A549 (cell line): ENCODE measurements around the gene CEP290.

Experiments
- EP300 ChIP-seq, 2 experiments: fragments of >200 bp; sonication (Bioruptor Twin); formaldehyde crosslinking; IDR thresholded peaks; 2 replicates in 1 of 2; 3 replicates in 1 of 2; pipeline ENCODE4 v1.6.1; 2016 to 2017
- HDAC2 ChIP-seq: fragments of 200-600 bp; sonication (generic); IDR thresholded peaks from 2 replicates; pipeline ENCODE4 v1.6.1; 2016
- JUN ChIP-seq, 2 experiments: fragments of >200 bp; sonication (Bioruptor Twin); formaldehyde crosslinking; IDR thresholded peaks; 2 replicates in 1 of 2; 3 replicates in 1 of 2; pipeline ENCODE4 v1.6.1; 2016 to 2017
- MAZ ChIP-seq: fragments of 150-350 bp; IDR thresholded peaks from 2 replicates; pipeline ENCODE4 v1.6.1; 2014; ENCODE audit warnings: antibody characterized with exemption, low read depth, low read length, borderline replicate concordance
- PHF8 ChIP-seq: fragments of 200-600 bp; sonication (generic); IDR thresholded peaks from 2 replicates; pipeline ENCODE4 v1.6.1; 2016; ENCODE audit warnings: low read depth, mild to moderate bottlenecking, antibody characterized with exemption, moderate library complexity, borderline replicate concordance
- POLR2A ChIP-seq: IDR thresholded peaks from 2 replicates; pipeline ENCODE4 v1.6.1; 2012; ENCODE audit warnings: mild to moderate bottlenecking, low read length
- RAD21 ChIP-seq, 2 experiments: fragments of >200 bp in 1 of 2; sonication (Bioruptor Twin) in 1 of 2; formaldehyde crosslinking in 1 of 2; IDR thresholded peaks in 1 of 2; conservative IDR thresholded peaks in 1 of 2; 2 replicates in 1 of 2; 3 replicates in 1 of 2; pipeline ENCODE4 v1.6.1; 2012 to 2018; ENCODE audit warnings: inconsistent platforms in 1 of 2
- RCOR1 ChIP-seq: fragments of 150-350 bp; IDR thresholded peaks from 2 replicates; pipeline ENCODE4 v1.6.1; 2014; ENCODE audit warnings: antibody characterized with exemption, low read length, low read depth
- TP53 ChIP-seq: fragments of 250-450 bp; sonication (Bioruptor Pico); IDR thresholded peaks from 2 replicates; pipeline ENCODE4 v1.5.0; 2021; ENCODE audit warnings: mild to moderate bottlenecking, moderate library complexity
- TF ChIP-seq, protein P1 (sequence below): IDR thresholded peaks from 2 replicates; pipeline ENCODE4 v1.6.1; 2012; ENCODE audit warnings: low read depth, borderline replicate concordance
- TF ChIP-seq, protein P2 (sequence below): fragments of 150-350 bp; IDR thresholded peaks from 2 replicates; pipeline ENCODE4 v1.6.1; 2014; ENCODE audit warnings: low read depth, mild to moderate bottlenecking, low read length
- TF ChIP-seq, protein P3 (sequence below): fragments of >200 bp; sonication (Bioruptor Twin); formaldehyde crosslinking; IDR thresholded peaks from 3 replicates; pipeline ENCODE4 v1.5.1; 2016
- TF ChIP-seq, protein P4 (sequence below): fragments of 200-600 bp; sonication (generic); IDR thresholded peaks from 2 replicates; pipeline ENCODE4 v1.6.1; 2016; ENCODE audit warnings: antibody characterized with exemption, mild to moderate bottlenecking, moderate library complexity

DNA sequence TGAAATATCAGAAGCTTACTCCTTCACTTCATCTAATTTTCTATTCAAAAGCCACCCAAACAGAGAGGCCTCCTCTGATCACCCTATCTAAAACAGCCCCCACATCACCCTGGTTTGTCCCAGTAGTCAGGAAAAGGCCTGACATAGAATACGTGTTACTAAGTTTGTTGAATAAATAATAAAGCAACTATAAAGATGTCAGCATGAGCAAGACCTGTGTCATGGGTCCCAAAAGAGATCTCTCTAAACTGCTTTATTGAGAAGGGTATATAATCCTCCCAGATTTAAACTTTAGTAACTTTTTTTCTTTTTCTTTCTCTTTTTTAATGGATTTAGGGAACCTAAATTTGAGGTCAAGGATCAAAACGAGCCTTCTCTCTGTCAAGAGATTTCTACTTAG lies 85.3 kb downstream of the CEP290 start:
- TF ChIP-seq RCOR1 (no peak), POLR2A (no peak), HDAC2 (no peak), MAZ (no peak), EP300 (IDR thresholded peaks at IDR 0.05) (no peak), PHF8 (no peak), RAD21 (conservative IDR thresholded peaks at IDR 0.05 in 1 of 2, IDR thresholded peaks at IDR 0.05 in 1 of 2) (no peak), TP53 (CRISPR knock-in tag) (no peak), JUN (IDR thresholded peaks at IDR 0.05) (no peak)
- TF ChIP-seq, protein P1, sequence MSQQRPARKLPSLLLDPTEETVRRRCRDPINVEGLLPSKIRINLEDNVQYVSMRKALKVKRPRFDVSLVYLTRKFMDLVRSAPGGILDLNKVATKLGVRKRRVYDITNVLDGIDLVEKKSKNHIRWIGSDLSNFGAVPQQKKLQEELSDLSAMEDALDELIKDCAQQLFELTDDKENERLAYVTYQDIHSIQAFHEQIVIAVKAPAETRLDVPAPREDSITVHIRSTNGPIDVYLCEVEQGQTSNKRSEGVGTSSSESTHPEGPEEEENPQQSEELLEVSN: no peak
- TF ChIP-seq, protein P2, sequence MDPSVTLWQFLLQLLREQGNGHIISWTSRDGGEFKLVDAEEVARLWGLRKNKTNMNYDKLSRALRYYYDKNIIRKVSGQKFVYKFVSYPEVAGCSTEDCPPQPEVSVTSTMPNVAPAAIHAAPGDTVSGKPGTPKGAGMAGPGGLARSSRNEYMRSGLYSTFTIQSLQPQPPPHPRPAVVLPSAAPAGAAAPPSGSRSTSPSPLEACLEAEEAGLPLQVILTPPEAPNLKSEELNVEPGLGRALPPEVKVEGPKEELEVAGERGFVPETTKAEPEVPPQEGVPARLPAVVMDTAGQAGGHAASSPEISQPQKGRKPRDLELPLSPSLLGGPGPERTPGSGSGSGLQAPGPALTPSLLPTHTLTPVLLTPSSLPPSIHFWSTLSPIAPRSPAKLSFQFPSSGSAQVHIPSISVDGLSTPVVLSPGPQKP: no peak
- TF ChIP-seq, protein P3, sequence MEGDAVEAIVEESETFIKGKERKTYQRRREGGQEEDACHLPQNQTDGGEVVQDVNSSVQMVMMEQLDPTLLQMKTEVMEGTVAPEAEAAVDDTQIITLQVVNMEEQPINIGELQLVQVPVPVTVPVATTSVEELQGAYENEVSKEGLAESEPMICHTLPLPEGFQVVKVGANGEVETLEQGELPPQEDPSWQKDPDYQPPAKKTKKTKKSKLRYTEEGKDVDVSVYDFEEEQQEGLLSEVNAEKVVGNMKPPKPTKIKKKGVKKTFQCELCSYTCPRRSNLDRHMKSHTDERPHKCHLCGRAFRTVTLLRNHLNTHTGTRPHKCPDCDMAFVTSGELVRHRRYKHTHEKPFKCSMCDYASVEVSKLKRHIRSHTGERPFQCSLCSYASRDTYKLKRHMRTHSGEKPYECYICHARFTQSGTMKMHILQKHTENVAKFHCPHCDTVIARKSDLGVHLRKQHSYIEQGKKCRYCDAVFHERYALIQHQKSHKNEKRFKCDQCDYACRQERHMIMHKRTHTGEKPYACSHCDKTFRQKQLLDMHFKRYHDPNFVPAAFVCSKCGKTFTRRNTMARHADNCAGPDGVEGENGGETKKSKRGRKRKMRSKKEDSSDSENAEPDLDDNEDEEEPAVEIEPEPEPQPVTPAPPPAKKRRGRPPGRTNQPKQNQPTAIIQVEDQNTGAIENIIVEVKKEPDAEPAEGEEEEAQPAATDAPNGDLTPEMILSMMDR: no peak
- TF ChIP-seq, protein P4, sequence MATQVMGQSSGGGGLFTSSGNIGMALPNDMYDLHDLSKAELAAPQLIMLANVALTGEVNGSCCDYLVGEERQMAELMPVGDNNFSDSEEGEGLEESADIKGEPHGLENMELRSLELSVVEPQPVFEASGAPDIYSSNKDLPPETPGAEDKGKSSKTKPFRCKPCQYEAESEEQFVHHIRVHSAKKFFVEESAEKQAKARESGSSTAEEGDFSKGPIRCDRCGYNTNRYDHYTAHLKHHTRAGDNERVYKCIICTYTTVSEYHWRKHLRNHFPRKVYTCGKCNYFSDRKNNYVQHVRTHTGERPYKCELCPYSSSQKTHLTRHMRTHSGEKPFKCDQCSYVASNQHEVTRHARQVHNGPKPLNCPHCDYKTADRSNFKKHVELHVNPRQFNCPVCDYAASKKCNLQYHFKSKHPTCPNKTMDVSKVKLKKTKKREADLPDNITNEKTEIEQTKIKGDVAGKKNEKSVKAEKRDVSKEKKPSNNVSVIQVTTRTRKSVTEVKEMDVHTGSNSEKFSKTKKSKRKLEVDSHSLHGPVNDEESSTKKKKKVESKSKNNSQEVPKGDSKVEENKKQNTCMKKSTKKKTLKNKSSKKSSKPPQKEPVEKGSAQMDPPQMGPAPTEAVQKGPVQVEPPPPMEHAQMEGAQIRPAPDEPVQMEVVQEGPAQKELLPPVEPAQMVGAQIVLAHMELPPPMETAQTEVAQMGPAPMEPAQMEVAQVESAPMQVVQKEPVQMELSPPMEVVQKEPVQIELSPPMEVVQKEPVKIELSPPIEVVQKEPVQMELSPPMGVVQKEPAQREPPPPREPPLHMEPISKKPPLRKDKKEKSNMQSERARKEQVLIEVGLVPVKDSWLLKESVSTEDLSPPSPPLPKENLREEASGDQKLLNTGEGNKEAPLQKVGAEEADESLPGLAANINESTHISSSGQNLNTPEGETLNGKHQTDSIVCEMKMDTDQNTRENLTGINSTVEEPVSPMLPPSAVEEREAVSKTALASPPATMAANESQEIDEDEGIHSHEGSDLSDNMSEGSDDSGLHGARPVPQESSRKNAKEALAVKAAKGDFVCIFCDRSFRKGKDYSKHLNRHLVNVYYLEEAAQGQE: no peak
